Measurements from ENCODE around the gene MAPT. TPM values are rescaled to one million over a fixed set of nuclear protein-coding genes. Genes with fewer than 3 reads are reported as not detected.

Gene MAPT
- total and polyA plus RNA-seq, 2 of the 13 experiments (the other 11 are each of a cell fraction or from before 2014, with no cell fraction given) = 2.1 to 2.8 TPM

GRCh38 chr17:46035112-46035818 is 140.9 kb downstream of the MAPT start (continued):
- TF ChIP-seq ZFP37 (CRISPR knock-in tag; IDR thresholded peaks at IDR 0.05; ENCODE audit: borderline replicate concordance) = no peak

DNA sequence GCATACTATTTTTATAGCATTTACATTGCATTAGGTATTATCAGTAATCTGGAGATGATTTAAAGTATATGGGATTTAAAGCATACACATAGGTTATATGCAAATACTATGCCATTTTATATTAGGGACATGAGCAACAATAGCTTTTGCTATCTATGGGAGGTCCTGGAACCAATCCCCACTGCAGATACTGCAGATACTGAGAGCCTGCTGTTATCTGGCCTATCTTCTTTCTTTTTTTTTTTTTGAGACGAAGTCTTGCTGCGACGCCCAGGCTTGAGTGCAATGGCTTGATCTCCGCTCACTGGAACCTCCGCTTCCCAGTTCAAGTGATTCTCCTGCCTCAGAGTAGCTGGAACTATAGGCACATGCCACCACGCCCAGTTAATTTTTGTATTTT is 142.1 kb downstream of the MAPT start:
- WGBS (ENCODE audit: low lambda C conversion rate) = over 99% methylated on average over 6 of the region's 6 CpGs
- TF ChIP-seq RBM39 (IDR thresholded peaks at IDR 0.05; ENCODE audit: low read depth, low read length, poor library complexity, severe bottlenecking) = no peak
- TF ChIP-seq MED8 (CRISPR knock-in tag; IDR thresholded peaks at IDR 0.05; ENCODE audit: insufficient replicate concordance) = no peak
- TF ChIP-seq ZNF430 (CRISPR knock-in tag; IDR thresholded peaks at IDR 0.05) = no peak
- no peak for TF ChIP-seq REL (CRISPR knock-in tag; conservative IDR thresholded peaks at IDR 0.05)
- no peak for TF ChIP-seq ZFX (CRISPR knock-in tag; IDR thresholded peaks at IDR 0.05; ENCODE audit: low read depth)
- TF ChIP-seq ATF7-NPFF (CRISPR knock-in tag; IDR thresholded peaks at IDR 0.05; ENCODE audit: low read depth) = no peak
- no peak for TF ChIP-seq NCOA5 (CRISPR knock-in tag; IDR thresholded peaks at IDR 0.05)
- no peak for TF ChIP-seq NONO (IDR thresholded peaks at IDR 0.05)
- no peak for TF ChIP-seq NONO (CRISPR knock-in tag; conservative IDR thresholded peaks at IDR 0.05)
- TF ChIP-seq NAIF1 (CRISPR knock-in tag; IDR thresholded peaks at IDR 0.05; ENCODE audit: borderline replicate concordance) = no peak
- no peak for TF ChIP-seq ATM (IDR thresholded peaks at IDR 0.05; ENCODE audit: borderline replicate concordance)
- TF ChIP-seq ZNF766 (CRISPR knock-in tag; IDR thresholded peaks at IDR 0.05; ENCODE audit: borderline replicate concordance) = no peak
- no peak for TF ChIP-seq ZNF639 (CRISPR knock-in tag; conservative IDR thresholded peaks at IDR 0.05)
- TF ChIP-seq SMAD1 (CRISPR knock-in tag; IDR thresholded peaks at IDR 0.05; ENCODE audit: borderline replicate concordance, low read depth) = no peak
- TF ChIP-seq SETDB1 (CRISPR knock-in tag; IDR thresholded peaks at IDR 0.05; ENCODE audit: borderline replicate concordance) = no peak
- TF ChIP-seq, protein P1, sequence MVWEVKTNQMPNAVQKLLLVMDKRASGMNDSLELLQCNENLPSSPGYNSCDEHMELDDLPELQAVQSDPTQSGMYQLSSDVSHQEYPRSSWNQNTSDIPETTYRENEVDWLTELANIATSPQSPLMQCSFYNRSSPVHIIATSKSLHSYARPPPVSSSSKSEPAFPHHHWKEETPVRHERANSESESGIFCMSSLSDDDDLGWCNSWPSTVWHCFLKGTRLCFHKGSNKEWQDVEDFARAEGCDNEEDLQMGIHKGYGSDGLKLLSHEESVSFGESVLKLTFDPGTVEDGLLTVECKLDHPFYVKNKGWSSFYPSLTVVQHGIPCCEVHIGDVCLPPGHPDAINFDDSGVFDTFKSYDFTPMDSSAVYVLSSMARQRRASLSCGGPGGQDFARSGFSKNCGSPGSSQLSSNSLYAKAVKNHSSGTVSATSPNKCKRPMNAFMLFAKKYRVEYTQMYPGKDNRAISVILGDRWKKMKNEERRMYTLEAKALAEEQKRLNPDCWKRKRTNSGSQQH (CRISPR knock-in tag; IDR thresholded peaks at IDR 0.05; ENCODE audit: low read depth) = no peak
- TF ChIP-seq ZNF326 (CRISPR knock-in tag; IDR thresholded peaks at IDR 0.05; ENCODE audit: borderline replicate concordance) = no peak
- TF ChIP-seq ZNF652 (CRISPR knock-in tag; IDR thresholded peaks at IDR 0.05; ENCODE audit: borderline replicate concordance, low read depth) = no peak
- TF ChIP-seq NFIC (IDR thresholded peaks at IDR 0.05; ENCODE audit: low read length) = no peak
- no peak for TF ChIP-seq TCF7L2 (IDR thresholded peaks at IDR 0.05; ENCODE audit: low read depth, low read length)
- ChIA-PET POLR2A (no interaction called here), CTCF (ENCODE audit: low intra/inter-chr PET ratio, low total read pairs) (no interaction called here)
- intact Hi-C loops (cut with micrococcal nuclease; ENCODE audit: unreplicated experiment) (no loop called here), in situ Hi-C loops (cut with HindIII; ENCODE audit: extremely low pct_ligation_motif_present, low pct_unique_long_range_greater_than_20kb) (no loop called here)
- no peak for FAIRE-seq
- Histone ChIP-seq H3K27ac (ENCODE audit: extremely low read length, insufficient read depth, low read length) (no peak overlapping the region), H3K9ac (ENCODE audit: insufficient read depth, low read depth, low read length) (no peak overlapping the region), H3K27me3 (ENCODE audit: control insufficient read depth in 1 of 2, insufficient read depth in 2 of 2, low read length in 2 of 2) (no peaks in the 10 kb centered on the region), H3K9me3 (ENCODE audit: low read length) (no peaks in the 10 kb centered on the region), H3K4me2 (ENCODE audit: low read depth, low read length) (no peak overlapping the region), H2AFZ (ENCODE audit: low read length) (no peak overlapping the region), H3K36me3 (replicated peaks in 1 of 2; ENCODE audit: control insufficient read depth in 1 of 2, insufficient read depth in 2 of 2, low read length in 2 of 2) (peaks cover 62 to 99% of the 10 kb centered on the region in 2 experiments), H4K20me1 (ENCODE audit: insufficient read depth, low read length) (no peaks in the 10 kb centered on the region), H3K4me3 (replicated peaks in 1 of 3; ENCODE audit: insufficient read depth in 1 of 3, low read depth in 2 of 3, low read length in 3 of 3) (no peak overlapping the region), H3K4me1 (ENCODE audit: insufficient read depth, low read length) (no peaks in the 10 kb centered on the region), H3K79me2 (ENCODE audit: insufficient read depth, low read length) (no peaks in the 10 kb centered on the region)
- no peak for DNase-seq (ENCODE audit: low spot score)
- no TSS peak for BruUV-seq (replicated peaks)
- no peak for ATAC-seq

All from HepG2 (cell line).